WTC11 (cell line): ENCODE measurements around the gene B3GAT1. TPM values are rescaled to one million over a fixed set of nuclear protein-coding genes. Genes with fewer than 3 reads are reported as not detected.

Source experiments
- ATAC-seq: fragments of 200-7000 bp; cut with Tn5 transposase; 2 replicates; pipeline ENCODE4 v1.10.0; 2021; ENCODE audit warnings: mild to moderate bottlenecking, moderate library complexity
- CTCF ChIA-PET: fragments of 300-600 bp; sonication (Branson Sonifier 250); formaldehyde crosslinking; loops from one replicate; lab custom pipeline; 2021; ENCODE audit warnings: antibody characterized with exemption; lab: Charles Lee
- POLR2A ChIA-PET: fragments of 350-600 bp; sonication (Branson Sonifier 250); formaldehyde crosslinking; loops from one replicate; lab custom pipeline; 2021; ENCODE audit warnings: antibody characterized with exemption; lab: Charles Lee
- DNase-seq: peaks from one replicate; pipeline ENCODE4 v3.0.0; 2021; ENCODE audit warnings: low spot score
- H3K27ac Mint-ChIP-seq: 2 replicates; pipeline ENCODE4 v1.8.0; 2021; ENCODE audit warnings: mixed read lengths
- H3K27me3 Mint-ChIP-seq: 2 replicates; pipeline ENCODE4 v1.8.0; 2021; ENCODE audit warnings: low read depth, mild to moderate bottlenecking, moderate library complexity, mixed read lengths
- H3K36me3 Mint-ChIP-seq: 2 replicates; pipeline ENCODE4 v1.8.0; 2021; ENCODE audit warnings: mixed read lengths
- H3K4me1 Mint-ChIP-seq: 2 replicates; pipeline ENCODE4 v1.8.0; 2022; ENCODE audit warnings: mixed read lengths
- H3K4me3 Mint-ChIP-seq: 2 replicates; pipeline ENCODE4 v1.8.0; 2021; ENCODE audit warnings: mild to moderate bottlenecking, moderate library complexity, mixed read lengths
- H3K9me3 Mint-ChIP-seq: 2 replicates; pipeline ENCODE4 v1.8.0; 2021; ENCODE audit warnings: mixed read lengths
- ARID4B ChIP-seq: sonication (generic); formaldehyde crosslinking; IDR thresholded peaks from 2 replicates; pipeline ENCODE4 v1.8.0; 2023; ENCODE audit warnings: missing genetic modification reagents, mild to moderate bottlenecking, borderline replicate concordance
- CBFB ChIP-seq: sonication (generic); formaldehyde crosslinking; IDR thresholded peaks from 2 replicates; pipeline ENCODE4 v1.8.1; 2022; ENCODE audit warnings: mild to moderate bottlenecking, low read depth, missing genetic modification reagents
- ETV6 ChIP-seq: sonication (generic); formaldehyde crosslinking; IDR thresholded peaks from 2 replicates; pipeline ENCODE4 v1.8.1; 2022; ENCODE audit warnings: mild to moderate bottlenecking, missing genetic modification reagents
- FOXP4 ChIP-seq: sonication (generic); formaldehyde crosslinking; IDR thresholded peaks from 2 replicates; pipeline ENCODE4 v1.8.0; 2022; ENCODE audit warnings: mild to moderate bottlenecking, missing genetic modification reagents
- NR3C1 ChIP-seq: sonication (generic); formaldehyde crosslinking; conservative IDR thresholded peaks from 2 replicates; pipeline ENCODE4 v1.8.1; 2023; ENCODE audit warnings: low read depth, mild to moderate bottlenecking, missing genetic modification reagents
- SOX15 ChIP-seq: fragments of 250-450 bp; sonication (Bioruptor Pico); IDR thresholded peaks from 2 replicates; pipeline ENCODE4 v1.9.0; 2021; ENCODE audit warnings: mild to moderate bottlenecking
- ZNF671 ChIP-seq: fragments of 250-450 bp; sonication (Bioruptor Pico); IDR thresholded peaks from 2 replicates; pipeline ENCODE4 v1.8.0; 2021; ENCODE audit warnings: mild to moderate bottlenecking
- total RNA-seq: library from RNA; stranded (reverse); gene quantifications from 3 replicates; pipeline ENCODE4 v1.2.3, GENCODE V29; 2021
- TF ChIP-seq, protein P1 (sequence below): fragments of 250-450 bp; sonication (Bioruptor Pico); IDR thresholded peaks from 2 replicates; pipeline ENCODE4 v2.1.2; 2022; ENCODE audit warnings: mild to moderate bottlenecking, moderate library complexity
- TF ChIP-seq, protein P2 (sequence below): sonication (generic); formaldehyde crosslinking; conservative IDR thresholded peaks from 2 replicates; pipeline ENCODE4 v1.8.1; 2022; ENCODE audit warnings: mild to moderate bottlenecking, missing genetic modification reagents
- TF ChIP-seq, protein P3 (sequence below): fragments of 250-450 bp; sonication (Bioruptor Pico); IDR thresholded peaks from 2 replicates; pipeline ENCODE4 v1.9.0; 2021; ENCODE audit warnings: mild to moderate bottlenecking, borderline replicate concordance

B3GAT1 gene
- total RNA-seq, 1 experiment from 2014 or later = 30.0 TPM

- peaks cover 51% of the 10 kb centered on the region for H3K4me1 Mint-ChIP-seq
- peak overlapping the region; percentile 77 for H3K4me3 Mint-ChIP-seq
- H3K36me3 Mint-ChIP-seq = no peaks in the 10 kb centered on the region
- DNase-seq (peak; percentile 23), ATAC-seq (peak; percentile 6; the same call in 1 of the 2 replicates)
- no peaks in the 10 kb centered on the region for H3K9me3 Mint-ChIP-seq
- ChIA-PET CTCF (no interaction called here), POLR2A (no interaction called here)
- H3K27ac Mint-ChIP-seq = peak overlapping the region; percentile 43
- no peak for TF ChIP-seq ETV6 (CRISPR knock-in tag)
- no peak for TF ChIP-seq ZNF671 (CRISPR knock-in tag)
- TF ChIP-seq CBFB (CRISPR knock-in tag) = no peak
- TF ChIP-seq, protein P1, sequence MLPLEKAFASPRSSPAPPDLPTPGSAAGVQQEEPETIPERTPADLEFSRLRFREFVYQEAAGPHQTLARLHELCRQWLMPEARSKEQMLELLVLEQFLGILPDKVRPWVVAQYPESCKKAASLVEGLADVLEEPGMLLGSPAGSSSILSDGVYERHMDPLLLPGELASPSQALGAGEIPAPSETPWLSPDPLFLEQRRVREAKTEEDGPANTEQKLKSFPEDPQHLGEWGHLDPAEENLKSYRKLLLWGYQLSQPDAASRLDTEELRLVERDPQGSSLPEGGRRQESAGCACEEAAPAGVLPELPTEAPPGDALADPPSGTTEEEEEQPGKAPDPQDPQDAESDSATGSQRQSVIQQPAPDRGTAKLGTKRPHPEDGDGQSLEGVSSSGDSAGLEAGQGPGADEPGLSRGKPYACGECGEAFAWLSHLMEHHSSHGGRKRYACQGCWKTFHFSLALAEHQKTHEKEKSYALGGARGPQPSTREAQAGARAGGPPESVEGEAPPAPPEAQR (CRISPR knock-in tag) = no peak
- TF ChIP-seq, protein P2, sequence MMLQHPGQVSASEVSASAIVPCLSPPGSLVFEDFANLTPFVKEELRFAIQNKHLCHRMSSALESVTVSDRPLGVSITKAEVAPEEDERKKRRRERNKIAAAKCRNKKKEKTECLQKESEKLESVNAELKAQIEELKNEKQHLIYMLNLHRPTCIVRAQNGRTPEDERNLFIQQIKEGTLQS (CRISPR knock-in tag) = no peak
- no peak for TF ChIP-seq SOX15 (CRISPR knock-in tag)
- no peak for TF ChIP-seq NR3C1 (CRISPR knock-in tag)
- H3K27me3 Mint-ChIP-seq = peaks cover 33% of the 10 kb centered on the region
Observed at GRCh38 chr11:134413826-134414731, 2.0 kb upstream of the B3GAT1 start.

DNA sequence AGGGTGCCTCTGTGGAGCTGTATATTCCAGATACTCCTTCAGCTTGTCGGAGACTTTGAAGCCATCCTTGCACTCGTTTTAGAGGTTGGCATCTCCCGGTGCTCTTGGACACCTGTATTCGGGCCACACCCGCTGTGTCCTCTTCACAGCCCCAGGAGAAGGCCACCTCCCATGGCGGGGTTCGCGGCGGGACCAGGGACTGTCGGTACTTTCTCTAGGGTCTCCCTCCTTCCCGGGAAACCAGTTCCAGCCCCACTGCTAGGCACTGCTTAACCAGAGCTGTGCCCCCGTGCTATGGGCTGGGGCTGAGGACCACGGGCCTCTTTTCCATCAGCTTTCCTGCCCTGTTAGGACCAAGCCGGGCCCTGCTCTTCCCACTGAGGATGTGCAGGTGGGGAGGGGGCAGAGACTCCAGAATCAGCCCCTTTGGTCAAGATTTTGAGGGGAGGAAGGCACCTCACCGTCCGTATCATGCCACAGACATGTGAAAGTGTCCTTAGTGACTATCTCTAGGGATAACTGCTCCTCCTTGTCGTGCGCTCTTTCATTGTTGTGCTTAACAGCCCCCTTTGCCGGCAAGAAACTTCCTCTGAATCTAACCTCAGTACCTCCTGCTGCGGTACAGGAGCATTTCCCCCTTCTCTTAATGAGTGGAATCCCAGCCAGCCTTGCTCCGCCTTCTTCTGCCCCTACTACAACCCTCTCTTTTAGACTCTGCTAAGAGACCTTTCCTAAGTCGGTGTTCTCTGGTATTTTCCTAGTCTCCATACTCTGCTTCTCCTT is 1.2 kb upstream of the B3GAT1 start:
- H3K27ac Mint-ChIP-seq = peak overlapping the region; percentile 43
- TF ChIP-seq ETV6 (CRISPR knock-in tag) = peak; percentile 32; the same call in 1 of the 2 replicates
- TF ChIP-seq CBFB (CRISPR knock-in tag) = no peak
- TF ChIP-seq, protein P3, sequence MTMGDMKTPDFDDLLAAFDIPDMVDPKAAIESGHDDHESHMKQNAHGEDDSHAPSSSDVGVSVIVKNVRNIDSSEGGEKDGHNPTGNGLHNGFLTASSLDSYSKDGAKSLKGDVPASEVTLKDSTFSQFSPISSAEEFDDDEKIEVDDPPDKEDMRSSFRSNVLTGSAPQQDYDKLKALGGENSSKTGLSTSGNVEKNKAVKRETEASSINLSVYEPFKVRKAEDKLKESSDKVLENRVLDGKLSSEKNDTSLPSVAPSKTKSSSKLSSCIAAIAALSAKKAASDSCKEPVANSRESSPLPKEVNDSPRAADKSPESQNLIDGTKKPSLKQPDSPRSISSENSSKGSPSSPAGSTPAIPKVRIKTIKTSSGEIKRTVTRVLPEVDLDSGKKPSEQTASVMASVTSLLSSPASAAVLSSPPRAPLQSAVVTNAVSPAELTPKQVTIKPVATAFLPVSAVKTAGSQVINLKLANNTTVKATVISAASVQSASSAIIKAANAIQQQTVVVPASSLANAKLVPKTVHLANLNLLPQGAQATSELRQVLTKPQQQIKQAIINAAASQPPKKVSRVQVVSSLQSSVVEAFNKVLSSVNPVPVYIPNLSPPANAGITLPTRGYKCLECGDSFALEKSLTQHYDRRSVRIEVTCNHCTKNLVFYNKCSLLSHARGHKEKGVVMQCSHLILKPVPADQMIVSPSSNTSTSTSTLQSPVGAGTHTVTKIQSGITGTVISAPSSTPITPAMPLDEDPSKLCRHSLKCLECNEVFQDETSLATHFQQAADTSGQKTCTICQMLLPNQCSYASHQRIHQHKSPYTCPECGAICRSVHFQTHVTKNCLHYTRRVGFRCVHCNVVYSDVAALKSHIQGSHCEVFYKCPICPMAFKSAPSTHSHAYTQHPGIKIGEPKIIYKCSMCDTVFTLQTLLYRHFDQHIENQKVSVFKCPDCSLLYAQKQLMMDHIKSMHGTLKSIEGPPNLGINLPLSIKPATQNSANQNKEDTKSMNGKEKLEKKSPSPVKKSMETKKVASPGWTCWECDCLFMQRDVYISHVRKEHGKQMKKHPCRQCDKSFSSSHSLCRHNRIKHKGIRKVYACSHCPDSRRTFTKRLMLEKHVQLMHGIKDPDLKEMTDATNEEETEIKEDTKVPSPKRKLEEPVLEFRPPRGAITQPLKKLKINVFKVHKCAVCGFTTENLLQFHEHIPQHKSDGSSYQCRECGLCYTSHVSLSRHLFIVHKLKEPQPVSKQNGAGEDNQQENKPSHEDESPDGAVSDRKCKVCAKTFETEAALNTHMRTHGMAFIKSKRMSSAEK (CRISPR knock-in tag) = no peak
- 0 out of 2 replicates have a peak, but pooled peaks have one; percentile 16 for TF ChIP-seq FOXP4 (CRISPR knock-in tag)
- no peak for TF ChIP-seq ARID4B (CRISPR knock-in tag)
- TF ChIP-seq, all 79 proteins: peak for 2
- POLR2A ChIA-PET = no interaction called here
- no peak for DNase-seq
- Mint-ChIP-seq H3K27me3 (peaks cover 31% of the 10 kb centered on the region), H3K36me3 (no peaks in the 10 kb centered on the region), H3K4me3 (peak overlapping the region; percentile 77), H3K9me3 (no peaks in the 10 kb centered on the region), H3K4me1 (peaks cover 51% of the 10 kb centered on the region)
- peak; percentile 18 for ATAC-seq
- CTCF ChIA-PET = interaction anchor here (0.9 to 1.2 kb wide), 3 partner anchors 16 to 455 kb away, joined by 3 to 4 read pairs (median 4); no protein-coding TSS in a partner anchor
